ENCODE measurements around the gene SMAD6. TPM values are rescaled to one million over a fixed set of nuclear protein-coding genes. Genes with fewer than 3 reads are reported as not detected.

The SMAD6 gene
- total RNA-seq, 4 donors from 2014 or later, result 9.2 to 68.8 (median 12.4) TPM

DNA sequence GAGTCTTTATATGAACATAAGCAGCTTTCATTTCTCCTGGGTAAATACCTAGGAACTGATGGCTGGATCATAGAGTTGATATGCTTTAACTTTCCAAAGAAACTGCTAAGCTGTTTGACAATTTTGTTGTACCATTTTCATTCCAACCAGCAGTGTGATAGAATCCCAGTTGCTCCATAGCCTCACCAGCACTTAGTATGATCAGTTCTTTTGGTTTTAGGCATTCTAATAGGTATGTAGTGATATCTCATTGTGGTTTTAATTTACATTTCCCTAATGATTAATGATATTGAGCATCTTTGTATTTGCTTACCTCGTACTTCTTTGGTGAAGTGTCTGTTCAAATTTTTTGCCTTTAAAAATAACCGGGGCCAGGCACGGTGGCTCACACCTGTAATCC lies 38.4 kb upstream of the SMAD6 start:
- TF ChIP-seq, protein P1, sequence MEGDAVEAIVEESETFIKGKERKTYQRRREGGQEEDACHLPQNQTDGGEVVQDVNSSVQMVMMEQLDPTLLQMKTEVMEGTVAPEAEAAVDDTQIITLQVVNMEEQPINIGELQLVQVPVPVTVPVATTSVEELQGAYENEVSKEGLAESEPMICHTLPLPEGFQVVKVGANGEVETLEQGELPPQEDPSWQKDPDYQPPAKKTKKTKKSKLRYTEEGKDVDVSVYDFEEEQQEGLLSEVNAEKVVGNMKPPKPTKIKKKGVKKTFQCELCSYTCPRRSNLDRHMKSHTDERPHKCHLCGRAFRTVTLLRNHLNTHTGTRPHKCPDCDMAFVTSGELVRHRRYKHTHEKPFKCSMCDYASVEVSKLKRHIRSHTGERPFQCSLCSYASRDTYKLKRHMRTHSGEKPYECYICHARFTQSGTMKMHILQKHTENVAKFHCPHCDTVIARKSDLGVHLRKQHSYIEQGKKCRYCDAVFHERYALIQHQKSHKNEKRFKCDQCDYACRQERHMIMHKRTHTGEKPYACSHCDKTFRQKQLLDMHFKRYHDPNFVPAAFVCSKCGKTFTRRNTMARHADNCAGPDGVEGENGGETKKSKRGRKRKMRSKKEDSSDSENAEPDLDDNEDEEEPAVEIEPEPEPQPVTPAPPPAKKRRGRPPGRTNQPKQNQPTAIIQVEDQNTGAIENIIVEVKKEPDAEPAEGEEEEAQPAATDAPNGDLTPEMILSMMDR (IDR thresholded peaks at IDR 0.05; ENCODE audit: low read depth), result no peak

DNA sequence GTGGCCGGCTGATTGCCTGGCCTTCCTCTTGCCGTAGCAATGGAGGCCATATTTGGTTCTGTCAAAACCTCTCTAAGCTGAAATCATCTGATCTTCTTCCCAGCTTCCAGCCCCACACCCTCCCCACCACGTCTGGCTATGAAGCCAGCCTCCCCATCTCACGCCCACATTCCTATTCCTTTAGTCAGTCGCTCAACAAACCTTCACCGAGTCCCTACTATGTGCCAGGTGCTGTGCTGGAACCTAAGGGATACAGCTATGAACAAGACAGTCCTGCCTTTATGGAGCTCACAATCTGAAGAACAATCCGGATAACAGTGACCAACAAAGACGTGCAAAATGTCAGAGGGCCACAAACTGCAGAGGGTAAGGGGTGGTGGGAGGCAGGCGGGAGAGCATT lies 31.9 kb upstream of the SMAD6 start:
- TF ChIP-seq, protein P1 (IDR thresholded peaks at IDR 0.05; ENCODE audit: low read depth), result no peak

DNA sequence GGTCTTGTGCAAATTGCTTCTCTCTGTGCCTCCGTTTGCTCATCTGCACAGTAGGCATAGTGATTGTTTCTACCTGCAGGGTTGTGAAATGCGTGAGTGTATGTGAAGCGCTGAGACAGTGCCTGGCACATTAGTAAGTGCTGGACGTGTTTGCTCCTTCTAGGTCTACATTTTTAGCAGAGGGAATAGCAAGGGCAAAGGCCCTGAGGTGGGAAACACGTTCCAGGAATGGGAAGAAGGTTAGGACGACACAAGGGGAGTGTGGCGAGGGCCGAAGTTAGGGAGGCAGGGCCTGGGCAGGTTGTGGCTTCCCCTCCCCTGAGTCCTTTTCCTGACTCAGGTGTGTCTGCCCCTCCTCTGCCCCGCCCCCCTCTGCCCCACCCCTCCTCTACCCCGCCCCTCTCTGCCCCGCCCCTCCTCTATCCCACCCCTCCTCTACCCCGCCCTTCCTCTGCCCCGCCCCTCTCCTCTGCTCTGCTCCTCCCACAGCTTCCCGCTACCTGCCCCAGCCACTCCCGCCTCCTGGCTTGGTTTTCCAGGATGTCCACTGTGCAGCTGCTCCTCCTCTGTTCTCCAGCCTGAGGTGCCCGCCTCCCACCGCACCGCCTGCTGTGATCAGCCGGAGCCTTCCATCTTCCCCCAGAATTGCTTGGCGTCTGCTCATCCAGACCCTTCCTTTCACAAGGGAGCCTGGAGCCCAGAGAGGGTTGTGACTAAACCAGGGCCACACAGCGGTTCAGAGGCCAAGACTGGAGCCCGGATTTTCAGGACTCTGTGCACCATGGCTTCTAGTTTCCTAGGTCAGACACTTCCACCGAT lies 31.1 kb upstream of the SMAD6 start:
- TF ChIP-seq, protein P1 (IDR thresholded peaks at IDR 0.05; ENCODE audit: low read depth), result no peak

DNA sequence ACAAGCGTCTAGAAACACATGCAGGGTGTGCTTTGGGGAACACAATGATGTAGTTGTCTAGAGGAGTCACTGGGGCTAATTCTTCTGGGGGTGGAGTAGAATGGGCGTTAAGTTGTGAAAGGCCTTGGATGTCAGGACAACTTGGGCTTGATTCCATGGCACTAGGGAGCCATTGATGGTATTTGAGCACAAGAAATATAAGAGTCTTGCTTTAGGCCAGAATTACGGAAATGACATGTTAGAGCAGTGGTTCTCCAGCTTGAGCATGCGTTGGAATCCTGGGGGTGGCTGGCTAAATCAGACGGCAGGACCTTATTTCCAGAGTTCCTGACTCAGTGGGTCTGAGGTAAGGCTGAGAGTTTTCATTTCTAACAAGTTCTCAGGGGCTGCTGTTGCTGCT lies 29.2 kb upstream of the SMAD6 start:
- TF ChIP-seq, protein P1 (IDR thresholded peaks at IDR 0.05; ENCODE audit: low read depth), result no peak

DNA sequence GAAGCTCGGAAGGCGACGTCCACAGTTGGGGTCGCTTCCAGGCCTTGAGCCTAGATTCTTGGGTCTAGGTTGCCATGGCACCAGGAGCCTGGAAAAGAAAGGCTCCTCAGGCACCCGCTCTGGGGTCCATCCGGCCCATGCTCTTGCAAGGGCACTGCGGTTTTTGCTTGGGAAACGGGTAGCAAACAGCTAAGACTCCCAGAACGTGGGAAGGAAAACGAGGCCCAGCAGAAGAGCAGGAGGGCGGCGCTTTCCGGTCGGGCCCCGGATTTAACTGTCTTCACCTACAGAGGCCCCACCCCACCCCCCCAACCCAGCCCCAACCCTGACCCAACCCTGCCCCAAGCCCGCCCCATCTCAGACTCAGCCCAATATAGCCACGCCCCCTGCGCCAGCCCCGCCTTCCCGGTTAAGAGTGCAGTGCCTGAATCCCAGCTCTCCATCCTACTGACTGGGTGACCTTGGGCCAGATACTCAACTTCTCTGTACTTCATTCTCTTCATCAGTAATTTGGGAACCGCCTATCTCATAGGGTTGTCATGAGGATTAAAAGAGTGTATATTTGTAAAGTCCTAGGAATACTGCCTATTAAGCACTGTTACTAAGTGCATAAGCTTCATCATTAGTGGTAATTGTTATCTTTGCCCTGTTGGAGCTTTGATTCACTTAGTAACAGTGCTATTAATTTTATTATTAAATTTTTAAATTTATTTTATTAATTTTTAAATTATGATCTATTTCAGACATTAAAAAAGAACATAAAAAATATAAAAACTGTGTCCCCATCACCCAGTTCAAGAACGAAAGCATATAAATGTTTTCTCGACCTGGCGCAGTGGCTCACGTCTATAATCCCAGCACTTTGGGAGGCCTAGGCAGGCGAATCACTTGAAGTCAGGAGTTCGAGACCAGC lies 28.4 kb upstream of the SMAD6 start:
- TF ChIP-seq, protein P1 (IDR thresholded peaks at IDR 0.05; ENCODE audit: low read depth), result no peak

DNA sequence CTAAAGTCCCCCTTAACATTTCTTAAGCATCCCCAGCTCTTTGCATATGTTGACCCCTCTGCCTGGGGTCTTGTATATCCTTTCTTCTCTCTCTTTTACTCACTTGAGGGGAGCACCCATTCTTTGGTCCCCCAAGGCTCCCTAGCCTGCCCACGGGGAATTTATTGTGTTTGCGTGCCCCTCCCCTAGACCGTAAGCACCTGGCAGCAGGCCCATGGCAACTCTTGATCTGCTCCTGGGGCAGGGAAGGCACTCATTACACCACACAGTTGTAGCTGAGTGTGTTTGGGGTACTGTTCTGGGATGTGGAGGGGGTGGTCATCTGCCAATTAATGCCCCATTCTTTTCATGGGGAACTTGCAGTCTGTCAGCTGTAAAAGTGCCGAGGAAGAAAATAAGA lies 27.3 kb upstream of the SMAD6 start:
- TF ChIP-seq, protein P1 (IDR thresholded peaks at IDR 0.05; ENCODE audit: low read depth), result no peak

DNA sequence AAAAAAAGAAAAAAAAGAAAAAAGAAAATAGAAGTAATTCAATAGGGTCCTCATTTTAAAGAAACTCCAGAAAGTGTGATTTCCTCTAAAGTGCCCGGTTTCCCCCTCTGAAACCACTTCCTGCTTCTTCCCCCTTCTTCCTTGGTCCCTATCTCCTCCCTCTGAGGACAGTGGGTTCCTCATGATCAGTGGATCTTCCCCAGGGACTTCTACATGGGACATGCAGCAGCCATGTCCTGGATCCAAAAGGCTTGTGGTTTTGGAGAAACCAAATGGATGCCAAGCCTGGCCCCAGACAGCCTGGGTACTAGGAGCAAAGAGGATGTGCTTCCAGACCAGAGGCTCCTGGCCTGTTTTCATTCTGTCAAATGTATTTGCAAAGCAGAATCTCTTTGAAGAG lies 26.6 kb upstream of the SMAD6 start:
- TF ChIP-seq, protein P1 (IDR thresholded peaks at IDR 0.05; ENCODE audit: low read depth), result no peak
